Activated CD8-positive, alpha-beta memory T cell treated with anti-CD3 and anti-CD28 coated beads for 4 hours (primary cell): ENCODE data around the gene AUP1.
A peak's percentile ranks its signal among the peaks of the same experiment; 100 is the strongest.
"Not testable (repeated sequence)": the region's sequence is repeated elsewhere in the genome, so short reads cannot be mapped to it uniquely, and the experiment has no call there.

Source experiments
- DNase-seq, 2 donors: peaks; one replicate each; pipeline ENCODE4 v3.0.0-alpha.2; 2020; ENCODE audit warnings: low read depth in 2 of 2

Gene AUP1

DNA sequence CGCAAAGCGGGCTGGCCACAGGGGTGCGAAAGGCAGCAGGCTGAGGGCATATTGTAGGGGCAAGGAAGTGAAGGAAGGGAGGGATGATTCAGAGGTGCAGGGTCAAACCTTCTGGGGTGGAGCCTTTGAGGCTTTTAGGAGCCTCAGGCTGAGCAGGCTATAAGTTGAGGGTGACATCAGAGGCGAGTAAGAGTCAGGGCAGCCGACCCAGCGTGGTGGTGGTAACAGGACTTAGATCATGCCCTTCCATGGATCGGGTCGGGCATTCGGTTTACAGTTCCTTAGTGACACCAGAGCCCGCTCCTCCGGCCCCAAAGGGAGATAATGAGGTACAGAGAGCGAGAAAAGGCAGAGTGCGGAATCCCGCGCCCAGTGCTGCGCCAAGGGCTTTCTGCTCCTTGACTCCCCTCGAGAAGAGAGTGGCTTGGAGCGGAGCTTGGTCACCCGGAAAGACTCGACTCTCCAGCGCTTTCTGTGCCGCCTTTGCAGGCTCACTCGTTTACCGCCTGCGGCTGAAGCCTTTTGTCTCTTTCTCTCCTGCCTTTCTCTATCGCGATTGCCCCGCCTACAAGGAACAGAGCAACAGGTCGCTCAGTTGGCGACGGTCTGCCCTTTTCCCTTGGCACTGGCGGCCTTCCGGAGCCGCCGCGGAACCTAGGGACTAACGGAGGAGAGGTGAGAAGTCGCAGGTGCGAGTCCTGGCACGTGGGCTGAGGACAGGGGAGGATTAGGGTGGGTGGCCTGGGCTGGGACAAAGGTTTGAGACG is 30.8 kb downstream of the AUP1 start:
- DNase-seq, result no peak

DNA sequence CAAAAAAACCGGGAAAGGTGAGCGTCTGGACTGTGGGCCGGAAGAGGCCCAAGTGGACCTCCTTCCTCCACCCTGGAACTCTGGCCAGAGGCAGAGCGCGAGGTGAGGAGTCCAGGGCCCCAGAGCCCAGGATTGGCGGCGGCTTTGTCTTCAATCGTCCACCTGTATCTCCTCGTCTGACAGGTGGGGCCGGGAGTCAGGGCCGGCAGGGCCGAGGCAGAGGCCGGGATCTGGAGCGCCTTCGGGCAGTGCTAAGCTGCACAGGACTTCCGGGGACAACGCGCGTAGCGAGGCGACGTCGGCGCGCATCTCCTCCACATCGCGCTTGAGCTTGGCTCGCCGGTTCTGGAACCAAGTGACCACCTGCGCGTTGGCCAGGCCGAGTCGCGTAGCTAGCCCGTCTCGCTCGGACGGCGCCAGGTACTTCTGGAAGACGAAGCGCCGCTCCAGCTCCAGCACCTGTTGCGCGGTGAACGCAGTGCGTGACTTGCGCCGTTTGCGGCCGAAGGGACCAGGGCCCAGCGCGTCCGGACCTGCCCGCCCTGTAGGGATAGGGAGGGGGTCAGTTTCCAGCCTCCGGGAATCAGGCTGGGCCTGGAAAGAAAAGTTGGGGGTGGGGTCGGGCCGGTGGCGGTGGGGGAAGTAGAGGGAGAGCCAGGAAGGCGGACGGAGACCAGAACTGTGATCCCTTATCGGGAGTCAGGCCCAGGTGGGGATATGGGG is 31.6 kb downstream of the AUP1 start:
- no peak for DNase-seq

DNA sequence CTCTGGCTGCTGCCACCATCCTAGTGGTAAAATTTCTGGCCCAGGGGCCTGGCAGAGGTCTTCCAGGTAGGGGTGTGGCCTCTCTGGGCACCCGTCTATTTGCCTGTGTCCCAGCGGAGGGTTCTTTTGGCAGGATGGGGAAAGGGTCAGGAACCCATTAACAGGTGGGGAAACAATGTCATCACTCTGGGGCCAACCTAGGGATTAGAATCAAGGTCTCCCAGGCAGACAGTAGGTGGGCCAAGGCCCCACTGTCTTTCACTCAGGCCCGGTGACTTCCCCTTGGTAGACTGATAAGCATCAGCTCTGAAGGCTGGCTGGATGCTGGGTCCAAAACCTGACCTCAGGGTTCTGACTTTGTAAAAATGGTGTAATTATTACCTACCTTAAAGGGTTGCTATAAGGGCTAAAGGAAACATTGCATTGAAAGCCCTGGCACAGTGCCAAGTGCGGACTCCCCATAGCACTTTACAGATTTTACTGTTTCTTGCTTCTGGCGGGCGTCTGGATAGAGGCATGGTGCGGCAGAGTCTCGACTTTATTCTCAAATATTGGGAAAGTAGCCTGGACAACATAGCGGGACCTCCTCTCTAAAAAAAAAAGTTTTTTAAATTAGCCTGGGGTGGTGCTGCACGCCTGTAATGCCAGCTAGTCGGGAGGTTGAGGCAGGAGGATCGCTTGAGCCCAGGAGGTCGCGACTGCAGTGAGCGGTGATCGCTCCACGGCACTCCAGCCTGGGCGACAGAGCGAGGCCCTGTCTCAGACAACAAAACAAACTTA is 32.3 kb downstream of the AUP1 start:
- no peak for DNase-seq

DNA sequence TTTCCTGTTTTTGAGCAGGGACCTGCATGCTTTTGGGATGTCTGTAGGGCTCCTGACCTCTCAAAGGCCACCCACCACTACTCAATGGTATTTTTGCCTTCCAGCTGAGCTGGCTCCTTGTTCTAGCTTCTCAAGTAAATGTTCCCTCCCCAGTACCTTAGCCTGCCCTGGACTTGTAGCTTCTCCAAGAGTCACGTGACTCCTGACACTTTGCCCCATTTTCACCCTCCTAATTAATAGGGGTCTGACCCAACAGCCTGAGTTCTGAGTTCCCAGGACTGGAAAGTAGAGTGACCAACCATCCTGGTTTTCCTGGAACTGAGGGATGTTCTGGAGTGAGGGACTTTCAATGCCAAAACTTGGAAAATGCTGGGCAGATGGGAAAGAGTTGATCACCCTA is 34.1 kb downstream of the AUP1 start:
- no peak for DNase-seq

DNA sequence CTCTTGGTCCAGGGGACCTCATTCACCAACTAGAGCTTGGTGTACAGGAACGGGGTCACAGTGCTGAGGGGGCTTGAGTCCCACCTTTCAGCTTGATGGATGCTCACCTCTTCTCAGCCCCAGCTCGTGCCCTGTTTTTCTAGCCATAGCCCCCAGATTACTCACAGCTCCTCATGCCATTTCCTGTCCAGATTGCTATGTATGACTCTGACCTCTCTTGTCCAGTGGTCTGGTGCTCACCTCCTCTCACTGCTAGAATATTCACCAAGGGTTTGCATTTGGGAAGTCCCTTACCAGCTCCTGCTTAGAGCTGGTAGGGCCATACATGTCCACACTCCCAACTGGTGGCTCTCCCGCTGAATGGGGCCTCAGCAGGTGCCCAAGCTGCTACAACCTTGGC is 36.0 kb downstream of the AUP1 start:
- DNase-seq, result no peak

DNA sequence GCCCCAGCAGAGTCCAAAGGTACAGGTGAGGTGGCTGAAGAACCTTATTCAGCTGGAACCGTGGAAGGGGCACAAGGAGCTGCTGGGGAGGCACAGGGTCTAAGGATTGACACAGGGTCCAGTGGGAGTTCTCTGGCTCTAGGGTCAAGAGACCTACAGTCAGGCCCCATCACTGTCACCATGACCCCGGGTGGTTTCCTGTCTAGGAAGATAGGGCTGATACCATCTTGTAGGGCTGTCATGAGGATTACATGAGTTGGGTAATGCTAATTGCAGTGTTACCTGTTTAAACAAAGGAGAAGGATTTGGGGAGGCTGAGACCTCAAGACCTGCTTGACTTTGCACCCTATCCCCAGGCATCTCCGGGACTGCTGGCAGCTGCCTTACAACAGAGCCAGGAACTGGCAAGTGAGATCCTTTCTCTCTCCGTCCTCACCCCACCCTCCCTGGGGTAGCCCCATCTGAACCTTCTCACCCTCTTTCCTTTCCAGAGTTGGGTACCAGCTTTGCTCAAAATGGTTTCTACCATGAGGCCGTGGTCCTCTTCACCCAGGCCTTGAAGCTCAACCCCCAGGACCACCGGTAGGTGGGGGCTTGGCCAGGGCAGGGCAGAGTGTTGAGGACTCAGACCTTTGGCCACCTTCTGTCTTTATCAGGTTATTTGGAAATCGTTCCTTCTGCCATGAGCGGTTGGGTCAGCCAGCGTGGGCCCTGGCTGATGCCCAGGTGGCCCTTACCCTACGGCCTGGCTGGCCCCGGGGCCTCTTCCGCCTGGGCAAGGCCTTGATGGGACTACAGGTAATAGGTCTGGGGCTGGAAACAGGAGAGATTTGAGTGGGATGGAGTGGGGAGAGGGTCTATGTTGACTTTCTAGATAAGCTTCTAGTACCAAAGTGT is 37.6 kb downstream of the AUP1 start:
- no peak for DNase-seq

DNA sequence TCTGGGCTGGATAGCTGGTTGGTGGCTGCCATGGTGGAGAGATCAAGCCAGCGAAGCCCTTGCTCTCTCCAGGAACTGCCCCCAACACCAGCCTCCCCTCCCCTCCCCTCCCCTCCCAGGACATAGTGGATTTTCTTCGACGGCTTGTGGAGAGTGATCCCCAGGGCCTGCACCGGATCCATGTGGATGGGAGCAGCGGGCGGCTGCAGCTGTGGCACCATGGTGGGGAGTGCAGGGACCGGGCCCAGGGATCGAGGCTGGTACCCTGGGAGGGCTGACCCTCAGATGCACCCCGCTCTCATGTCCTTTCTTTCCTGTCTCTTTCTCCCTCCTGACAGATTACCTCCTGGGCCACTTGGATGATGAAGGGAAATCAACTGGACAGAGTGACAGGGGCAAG is 39.6 kb downstream of the AUP1 start:
- no peak for DNase-seq

DNA sequence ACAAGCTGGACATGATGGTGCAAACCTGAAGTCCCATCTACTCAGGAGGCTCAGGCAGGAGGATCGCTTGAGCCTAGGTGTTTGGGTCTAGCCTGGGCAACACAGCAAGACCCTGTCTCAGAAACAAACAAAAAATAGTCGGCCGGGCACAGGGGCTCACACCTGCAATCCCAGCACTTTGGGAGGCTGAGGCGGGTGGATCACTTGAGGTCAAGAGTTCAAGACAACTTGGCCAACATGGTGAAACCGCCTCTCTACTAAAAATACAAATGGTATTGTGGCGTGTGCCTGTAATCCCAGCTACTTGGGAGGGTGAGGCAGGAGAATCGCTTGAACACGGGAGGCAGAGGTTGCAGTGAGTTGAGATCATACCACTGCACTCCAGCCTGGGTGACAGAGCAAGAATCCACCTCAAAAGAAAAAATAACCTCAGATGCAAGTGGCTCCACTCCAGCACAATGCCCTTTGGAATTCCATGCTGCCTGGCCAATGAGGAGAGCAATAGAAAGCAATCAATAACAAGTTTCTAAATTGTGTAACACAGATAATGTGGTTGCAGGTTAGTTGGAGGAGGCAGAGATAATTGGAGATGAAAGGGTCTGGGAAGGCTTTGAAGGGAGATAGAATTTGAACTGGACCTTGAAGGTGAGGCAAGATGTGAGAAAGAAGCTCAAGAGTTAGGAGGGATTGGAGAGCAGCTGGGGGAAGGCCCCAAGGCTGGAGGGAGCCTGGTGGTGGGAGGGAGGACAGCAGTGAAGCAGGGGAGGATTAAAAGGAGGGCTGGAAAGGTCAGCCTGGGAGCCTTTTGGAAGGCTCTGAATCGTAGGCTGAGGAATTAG is 40.6 kb downstream of the AUP1 start:
- no peak for DNase-seq

DNA sequence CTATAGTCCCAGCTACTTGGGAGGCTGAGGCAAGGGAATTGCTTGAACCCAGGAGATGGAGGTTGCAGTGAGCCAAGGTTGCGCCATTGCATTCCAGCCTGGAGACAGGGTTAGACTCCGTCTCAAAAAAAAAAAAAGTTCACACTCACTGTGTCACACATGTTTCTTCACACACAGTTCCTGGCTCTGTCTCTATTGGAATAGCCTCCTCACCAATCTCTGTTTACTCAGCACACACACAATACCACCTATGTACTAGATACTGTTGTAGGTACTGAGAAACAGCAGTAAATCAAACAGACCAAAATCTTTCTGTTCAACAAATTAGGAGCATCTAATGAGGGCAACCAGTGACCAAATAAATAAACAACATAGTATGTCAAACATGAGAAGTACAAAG is 43.4 kb downstream of the AUP1 start:
- no peak for DNase-seq

DNA sequence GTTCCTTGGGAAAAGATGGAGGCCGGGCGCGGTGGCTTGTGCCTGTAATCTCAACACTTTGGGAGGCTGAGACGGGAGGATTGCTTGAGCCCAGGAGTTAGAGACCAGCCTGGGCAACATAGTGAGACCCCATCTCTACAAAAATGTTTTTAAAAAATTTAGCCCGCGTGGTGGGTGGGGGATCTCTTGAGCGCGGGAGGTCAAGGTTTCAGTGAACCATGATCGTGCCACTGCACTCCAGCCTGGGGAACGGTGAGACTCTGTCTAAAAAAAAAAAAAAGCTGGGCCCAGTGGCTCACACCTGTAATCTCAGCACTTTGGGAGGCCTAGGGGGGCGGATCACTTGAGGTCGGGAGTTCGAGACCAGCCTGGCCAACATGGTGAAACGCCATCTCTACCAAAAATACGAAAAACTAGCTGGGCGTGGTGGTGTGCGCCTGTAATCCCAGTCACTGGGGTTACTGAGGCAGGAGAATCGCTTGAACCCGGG is 45.8 kb downstream of the AUP1 start:
- not testable (repeated sequence) for DNase-seq

DNA sequence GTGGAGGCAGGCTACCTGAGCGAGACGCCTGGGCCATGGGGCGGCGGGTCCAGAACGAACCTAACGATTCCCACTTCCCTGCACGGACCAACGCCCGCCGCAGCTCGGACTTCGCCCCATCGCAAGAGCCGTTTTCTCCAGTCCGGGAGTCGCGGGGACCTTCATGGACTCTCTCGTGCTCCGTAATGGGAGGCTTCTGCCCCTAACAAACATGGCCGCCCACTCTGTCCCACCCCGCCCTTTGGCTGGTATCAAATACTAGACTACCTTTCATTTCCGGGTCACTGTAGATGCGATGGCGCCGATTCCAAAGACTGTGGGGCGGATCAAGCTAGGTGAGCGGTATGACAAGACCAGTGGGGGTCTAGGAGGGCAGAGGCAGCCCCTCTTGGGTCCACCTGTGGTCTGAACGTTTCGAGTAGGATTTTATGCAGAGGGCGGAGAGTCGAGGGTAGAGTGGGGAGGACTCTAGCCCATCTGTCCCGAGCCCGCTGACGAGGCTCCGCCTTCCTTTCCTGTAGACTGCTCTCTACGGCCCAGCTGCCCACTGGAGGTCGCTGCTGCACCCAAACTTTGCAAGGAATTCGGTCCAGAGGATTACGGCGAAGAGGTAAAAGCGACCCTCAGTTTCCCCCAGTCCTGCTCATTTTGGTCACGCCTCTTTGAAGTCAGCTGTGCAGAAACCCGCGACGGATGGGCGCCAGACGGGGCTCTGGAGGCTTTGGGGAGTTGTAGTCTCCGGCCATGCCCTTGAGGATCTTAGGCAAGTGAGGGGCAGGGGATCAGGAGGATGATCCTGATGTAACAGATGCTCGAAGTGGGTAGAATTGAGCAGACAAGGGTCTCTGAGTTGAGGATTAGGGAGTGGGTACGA is 46.5 kb downstream of the AUP1 start, which contains the start of the genes CCDC142 and TTC31:
CCDC142 (minus strand) TSS at position 198 of the 874 bp plus-strand sequence; CDS start at position 37, 161 bp downstream.
TTC31 (plus strand) TSS at position 281 of the 874 bp plus-strand sequence; CDS start at position 296, 15 bp downstream.
- peak; percentile 85 to 90 for DNase-seq

DNA sequence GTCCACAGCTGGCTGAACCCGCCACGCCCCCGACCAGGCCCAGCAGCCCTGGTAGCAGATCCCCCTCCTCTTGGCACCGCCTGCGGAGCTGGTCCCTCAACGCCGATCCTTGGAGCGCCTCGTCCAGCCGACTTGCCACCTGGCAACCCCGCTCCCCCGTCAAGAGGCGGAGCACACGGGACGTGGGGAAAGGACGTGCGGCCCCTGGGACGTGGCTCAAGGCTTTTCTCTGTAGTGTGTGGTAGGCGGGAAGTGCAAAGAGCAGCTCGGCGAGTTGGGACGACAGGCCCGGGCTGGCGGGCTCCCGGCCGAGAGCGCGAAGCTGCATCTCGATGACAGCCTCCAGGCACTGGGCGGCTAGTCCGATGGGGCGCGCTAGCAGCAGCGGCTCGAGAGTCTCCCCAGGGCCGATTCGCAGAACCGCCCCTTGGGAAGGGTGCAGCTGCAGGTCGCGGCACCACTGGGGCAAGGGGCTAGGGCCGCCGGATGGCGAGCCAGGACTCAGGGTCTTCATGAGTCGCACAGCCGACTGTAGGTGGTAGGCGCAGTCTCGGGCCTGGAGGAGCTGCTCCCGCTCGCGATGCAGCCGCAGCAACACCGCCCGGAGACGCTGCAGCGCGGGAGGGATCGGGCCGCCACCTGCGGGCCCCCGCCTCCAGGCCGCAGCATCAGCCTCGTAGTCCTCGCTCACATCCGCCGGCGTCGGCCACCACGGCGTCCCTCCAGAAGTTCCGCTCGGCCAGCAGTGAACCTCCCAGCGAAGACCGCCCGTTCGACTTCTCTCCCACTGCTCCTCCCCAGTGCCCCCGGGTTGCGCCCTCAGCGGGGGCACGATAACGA is 47.3 kb downstream of the AUP1 start:
- DNase-seq, result no peak

DNA sequence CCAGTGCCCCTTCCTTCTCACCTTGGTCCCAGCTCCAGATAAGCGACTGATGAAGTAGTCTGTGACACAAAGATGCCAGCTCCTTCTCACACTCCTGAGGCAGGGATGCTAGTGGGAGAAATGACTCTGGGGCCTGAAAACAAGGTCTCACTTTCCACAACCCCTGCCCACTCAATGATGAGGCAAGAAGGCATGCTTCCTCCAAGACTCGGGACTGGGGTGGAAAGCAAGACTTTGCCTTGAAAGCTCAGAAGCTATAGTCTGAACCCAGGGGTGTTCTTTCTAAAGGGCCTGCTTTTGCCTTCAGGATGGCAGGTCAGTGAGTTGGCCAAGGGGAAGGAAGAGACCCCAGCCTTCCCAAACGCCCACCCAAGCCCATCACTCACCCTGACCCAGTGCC is 48.1 kb downstream of the AUP1 start:
- DNase-seq, result no peak
